Left colon (tissue), 2 donors: ENCODE data around the gene NRG2. TPM values are rescaled to one million over a fixed set of nuclear protein-coding genes. Genes with fewer than 3 reads are reported as not detected.

Experiments
- ATAC-seq: fragments of 200-7000 bp; cut with Tn5 transposase; one replicate; pipeline ENCODE4 v1.9.1; 2020; ENCODE audit warnings: mild to moderate bottlenecking, moderate library complexity
- DNase-seq, 2 donors: peaks; one replicate each; pipeline ENCODE4 v3.0.0-alpha.2; 2020
- intact Hi-C, 2 donors: fragments of 100-400 bp; cut with DNase I in 1 of 2; cut with micrococcal nuclease in 1 of 2; formaldehyde crosslinking; loops; one replicate each; pipeline versions ENCODE4 v1.11.2 to v1.14.0; 2022; cut with DNase I, micrococcal nuclease
- total RNA-seq, 2 donors: library from RNA; stranded (reverse); fragmentation: NEBNext Ultra II Directional; extraction: Animal tissue kit (Norgen Biotek cat#: 25700); gene quantifications; one replicate each; pipeline ENCODE4 v1.2.1, GENCODE V29; 2021
- donor health status: DM: no; HTN: no; CAD: no.
- donor health status: DM: yes; HTN: yes; CAD: no.

Gene NRG2
- total RNA-seq, 2 donors from 2014 or later, result 0.06 to 1.1 TPM

DNA sequence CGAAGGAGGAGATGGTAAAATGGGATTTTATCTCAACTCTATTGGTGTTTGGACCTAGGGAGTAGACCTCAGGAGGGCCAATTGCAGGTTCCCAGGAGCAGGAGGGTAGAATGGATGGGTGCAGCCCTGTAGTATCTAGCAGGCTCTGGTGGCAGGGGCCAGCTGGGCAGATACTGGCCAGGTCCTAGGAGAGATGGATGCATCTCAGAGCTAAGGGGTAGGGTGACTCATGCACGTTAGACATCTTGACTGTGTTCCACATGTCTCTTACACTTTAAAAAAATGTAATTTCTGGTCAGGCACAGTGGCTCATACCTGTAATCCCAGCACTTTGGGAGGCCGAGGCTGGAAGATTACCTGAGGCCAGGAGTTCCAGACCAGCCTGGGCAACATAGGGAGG lies 225.1 kb downstream of the NRG2 start:
- ATAC-seq (no peak), DNase-seq (no peak)
- intact Hi-C loops, result no loop called here

DNA sequence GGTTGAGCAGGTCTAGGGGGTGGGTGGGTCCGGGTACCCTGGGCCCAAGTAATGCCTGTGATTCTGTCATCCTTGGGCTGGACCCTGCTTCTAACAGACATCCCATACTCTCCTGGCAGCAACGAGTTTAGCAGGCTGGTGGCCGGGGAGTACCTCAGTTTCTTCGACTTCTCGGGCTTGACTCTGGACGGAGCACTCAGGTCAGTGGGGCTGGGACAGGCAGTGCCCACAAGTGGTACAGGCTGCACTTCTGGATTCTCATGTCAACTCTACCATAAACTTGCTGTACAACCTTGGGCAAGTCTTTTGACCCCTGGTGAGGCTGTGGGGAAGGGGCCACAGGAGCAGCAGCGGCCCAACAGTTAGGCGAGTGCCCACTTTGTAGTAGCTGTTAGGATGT lies 225.7 kb downstream of the NRG2 start:
- ATAC-seq (no peak), DNase-seq (no peak)
- intact Hi-C loops, result no loop called here

DNA sequence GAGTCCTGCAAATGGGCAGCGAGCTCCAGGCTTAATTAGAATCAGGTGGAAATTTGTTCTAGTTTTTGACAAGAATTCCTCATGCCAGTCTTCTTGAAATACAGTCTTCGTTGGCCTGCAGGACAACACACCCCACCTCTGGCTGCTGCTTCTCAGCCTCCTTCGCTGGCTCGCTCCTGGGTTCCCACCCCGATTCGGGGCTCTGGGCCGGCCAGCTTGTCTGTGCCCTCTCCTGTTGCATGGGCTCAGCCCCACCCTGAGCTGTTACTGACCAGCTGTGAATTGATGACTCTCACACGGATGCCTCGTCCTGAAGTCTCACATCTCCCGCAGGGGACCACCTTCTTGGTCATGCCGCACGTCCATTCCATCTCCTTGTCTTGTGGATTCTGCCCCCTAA lies 226.5 kb downstream of the NRG2 start:
- no peak for DNase-seq
- ATAC-seq, result no peak
- intact Hi-C loops, result no loop called here

DNA sequence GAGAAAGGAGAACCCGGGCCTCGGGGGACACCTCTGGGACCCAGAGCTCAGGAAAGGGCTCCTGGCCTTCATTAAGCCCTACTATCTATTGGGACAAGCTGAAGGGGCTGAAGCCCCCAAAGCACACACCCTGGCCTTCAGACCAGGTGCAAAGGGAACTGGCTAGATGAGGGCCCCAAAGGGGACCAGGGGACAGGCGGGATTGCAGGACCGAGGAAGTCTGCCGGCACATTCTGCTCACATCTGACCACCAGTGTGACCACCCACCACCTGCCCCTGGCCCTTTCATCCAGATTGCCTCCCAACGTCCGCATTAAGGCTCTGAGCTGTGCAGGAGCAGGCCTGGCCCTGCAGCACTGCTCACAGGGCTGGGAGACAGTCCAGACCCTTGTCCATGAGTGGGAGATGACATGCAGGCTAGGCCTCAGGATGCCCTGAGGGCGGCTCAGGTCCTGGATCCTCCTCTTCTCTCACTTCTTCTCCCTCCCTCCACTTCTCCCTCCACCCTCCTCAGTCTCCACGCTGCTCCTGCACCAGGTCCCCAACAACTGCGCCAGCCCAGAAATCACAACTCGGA lies 228.3 kb downstream of the NRG2 start:
- intact Hi-C loops, result no loop called here
- ATAC-seq, result no peak
- DNase-seq, result no peak

DNA sequence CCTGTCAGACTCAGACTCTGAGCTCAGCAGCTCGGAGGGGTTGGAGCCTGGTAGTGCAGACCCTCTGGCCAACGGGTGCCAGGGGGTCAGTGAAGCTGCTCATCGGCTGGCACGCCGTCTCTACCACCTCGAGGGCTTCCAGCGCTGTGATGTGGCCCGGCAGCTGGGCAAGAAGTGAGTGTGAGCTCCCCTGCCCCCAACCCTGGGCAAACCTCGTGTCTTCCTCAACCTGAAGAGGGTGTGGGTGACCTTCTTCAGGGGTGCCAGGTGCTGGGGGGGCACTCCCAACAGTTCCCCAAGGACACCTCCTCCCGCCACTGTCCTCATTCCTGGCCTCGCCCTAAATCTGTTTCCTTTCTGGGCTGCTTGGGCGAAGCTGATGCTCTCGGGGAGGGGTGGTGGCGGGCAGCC lies 228.9 kb downstream of the NRG2 start:
- intact Hi-C loops, result no loop called here
- DNase-seq, result no peak
- ATAC-seq, result no peak

DNA sequence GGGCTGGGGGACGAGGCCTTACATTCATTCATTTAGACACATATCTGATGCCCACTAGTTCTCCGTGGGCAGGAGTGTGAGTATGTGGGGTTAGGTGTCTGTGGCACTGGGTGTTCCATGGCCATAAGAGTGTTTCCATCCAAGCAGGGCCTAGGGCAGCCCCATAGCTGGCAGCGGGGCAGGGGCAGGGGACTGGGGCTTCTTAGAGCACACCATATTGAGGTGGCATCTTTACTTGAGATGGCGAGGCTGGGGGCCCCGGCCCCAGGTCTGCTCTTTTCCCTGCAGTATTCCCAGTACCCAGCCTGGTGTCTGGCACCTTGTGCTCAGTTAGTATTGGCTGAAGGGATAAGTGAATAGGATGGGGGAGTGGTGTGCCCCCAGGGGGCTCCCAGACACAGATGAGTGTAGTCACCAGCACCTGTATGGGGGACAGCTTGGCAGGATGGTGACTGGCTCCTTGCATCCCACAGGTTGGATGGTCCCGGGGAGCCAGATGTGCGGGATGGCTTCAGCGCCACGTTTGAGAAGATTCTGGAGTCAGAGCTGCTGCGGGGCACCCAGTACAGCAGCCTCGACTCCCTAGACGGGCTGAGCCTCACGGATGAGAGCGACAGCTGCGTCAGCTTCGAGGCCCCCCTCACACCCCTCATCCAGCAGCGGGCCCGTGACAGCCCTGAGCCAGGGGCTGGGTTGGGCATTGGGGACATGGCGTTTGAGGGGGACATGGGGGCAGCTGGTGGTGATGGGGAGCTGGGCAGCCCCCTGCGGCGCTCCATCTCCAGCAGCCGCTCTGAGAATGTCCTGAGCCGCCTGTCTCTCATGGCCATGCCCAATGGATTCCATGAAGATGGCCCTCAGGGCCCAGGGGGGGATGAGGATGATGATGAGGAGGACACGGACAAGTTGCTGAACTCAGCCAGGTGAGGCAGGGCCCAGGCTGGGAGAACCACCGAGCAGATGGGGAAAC lies 230.0 kb downstream of the NRG2 start:
- DNase-seq (no peak), ATAC-seq (no peak)
- intact Hi-C loops, result no loop called here

DNA sequence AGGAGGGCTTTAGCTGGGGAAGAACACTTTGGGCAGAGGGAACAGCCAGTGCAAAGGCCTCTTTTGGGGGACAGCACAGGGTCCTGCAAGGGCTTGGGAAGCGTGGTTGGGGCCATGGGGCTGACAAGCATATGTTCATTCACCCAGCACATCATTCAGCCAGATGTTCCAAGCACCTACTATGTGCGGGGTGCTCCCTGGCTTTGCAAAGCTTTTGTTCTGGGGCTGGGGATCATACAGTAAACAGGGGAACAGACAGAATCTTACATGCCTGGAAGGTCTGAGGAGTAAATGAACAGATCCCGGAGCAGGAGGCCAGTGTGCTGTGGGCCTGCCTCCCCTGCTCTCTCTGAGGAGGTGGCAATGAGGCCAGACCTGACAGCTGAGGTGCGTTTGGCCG lies 230.8 kb downstream of the NRG2 start:
- intact Hi-C loops, result no loop called here
- no peak for DNase-seq
- no peak for ATAC-seq

DNA sequence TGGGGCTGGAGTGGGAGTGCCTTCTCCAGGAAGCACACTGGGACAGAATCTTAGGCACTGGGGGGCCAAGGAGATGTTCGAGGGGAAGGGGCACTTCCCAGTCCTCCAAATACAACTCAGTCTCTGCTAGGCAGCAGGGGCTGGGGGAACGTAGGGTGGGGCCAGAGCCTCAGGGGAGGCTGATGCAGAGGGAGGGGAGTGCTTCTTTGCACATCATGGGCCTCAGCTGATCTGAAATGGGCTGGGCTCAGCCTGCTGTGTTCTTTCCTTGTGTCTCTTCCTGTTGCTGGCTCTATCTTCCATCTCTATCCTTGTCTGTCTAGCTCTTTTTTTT lies 231.9 kb downstream of the NRG2 start:
- intact Hi-C loops, result no loop called here
- DNase-seq, result no peak
- ATAC-seq, result no peak

DNA sequence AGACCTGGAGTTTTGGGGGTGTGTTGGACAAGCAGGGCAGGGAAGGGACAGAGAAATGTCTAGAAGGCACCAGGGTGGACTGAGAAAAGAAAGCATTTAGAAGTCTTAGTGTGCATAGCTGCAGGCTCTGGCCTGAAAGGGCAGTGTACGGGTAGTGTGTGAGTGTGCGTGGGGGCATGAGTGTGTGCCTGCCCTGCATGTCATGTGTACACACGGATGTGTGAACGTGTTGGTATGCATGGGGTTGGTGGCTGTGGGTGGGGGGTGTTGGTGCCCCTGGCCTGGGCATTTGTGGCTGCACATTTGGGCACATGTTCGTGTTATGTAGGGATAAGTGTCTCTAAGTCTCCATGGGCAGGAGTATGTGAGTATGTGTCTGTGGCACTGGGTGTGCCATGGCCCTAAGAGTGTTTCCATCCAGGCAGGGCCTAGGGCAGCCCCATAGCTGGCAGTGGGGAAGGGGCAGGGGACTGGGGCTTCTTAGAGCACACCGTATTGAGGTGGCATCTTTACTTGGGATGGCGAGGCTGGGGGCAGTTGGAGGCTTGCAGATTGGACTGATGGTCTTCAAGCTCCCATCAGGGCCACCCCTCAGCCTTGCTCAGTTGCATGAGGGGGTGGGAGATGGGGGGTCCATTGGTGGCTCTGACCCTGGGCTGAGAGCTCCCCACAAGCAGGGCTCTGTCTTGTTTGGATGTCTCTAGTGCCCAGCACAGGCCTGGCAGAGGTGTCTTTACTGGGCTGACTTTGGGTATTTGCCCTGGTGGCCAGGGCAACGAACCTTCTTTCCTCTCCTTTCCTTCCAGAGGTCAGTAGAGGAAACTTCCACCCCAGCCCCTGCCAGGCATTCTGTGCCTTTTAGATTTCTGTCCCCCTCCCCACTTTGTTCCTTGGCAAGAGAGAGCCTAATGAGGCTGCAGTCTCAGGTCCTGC lies 232.5 kb downstream of the NRG2 start:
- DNase-seq, result no peak
- ATAC-seq, result no peak
- intact Hi-C loops, result no loop called here

DNA sequence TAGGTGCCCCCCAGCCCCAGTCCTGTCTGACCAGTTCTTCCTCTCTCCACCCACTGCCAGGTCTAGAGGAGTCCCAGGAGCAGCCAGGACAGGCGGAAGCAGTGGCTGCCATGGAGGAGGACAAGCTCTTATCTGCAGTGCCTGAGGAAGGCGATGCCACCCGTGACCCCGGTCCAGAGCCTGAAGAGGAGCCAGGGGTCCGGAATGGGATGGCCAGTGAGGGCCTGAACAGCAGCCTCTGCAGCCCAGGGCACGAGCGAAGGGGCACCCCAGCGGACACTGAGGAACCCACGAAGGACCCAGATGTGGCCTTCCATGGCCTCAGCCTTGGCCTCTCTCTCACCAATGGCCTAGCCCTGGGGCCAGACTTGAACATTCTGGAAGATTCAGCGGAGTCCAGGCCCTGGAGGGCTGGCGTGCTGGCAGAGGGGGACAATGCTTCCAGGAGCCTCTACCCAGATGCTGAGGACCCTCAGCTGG lies 233.7 kb downstream of the NRG2 start:
- ATAC-seq (no peak), DNase-seq (no peak)
- intact Hi-C loops, result no loop called here

DNA sequence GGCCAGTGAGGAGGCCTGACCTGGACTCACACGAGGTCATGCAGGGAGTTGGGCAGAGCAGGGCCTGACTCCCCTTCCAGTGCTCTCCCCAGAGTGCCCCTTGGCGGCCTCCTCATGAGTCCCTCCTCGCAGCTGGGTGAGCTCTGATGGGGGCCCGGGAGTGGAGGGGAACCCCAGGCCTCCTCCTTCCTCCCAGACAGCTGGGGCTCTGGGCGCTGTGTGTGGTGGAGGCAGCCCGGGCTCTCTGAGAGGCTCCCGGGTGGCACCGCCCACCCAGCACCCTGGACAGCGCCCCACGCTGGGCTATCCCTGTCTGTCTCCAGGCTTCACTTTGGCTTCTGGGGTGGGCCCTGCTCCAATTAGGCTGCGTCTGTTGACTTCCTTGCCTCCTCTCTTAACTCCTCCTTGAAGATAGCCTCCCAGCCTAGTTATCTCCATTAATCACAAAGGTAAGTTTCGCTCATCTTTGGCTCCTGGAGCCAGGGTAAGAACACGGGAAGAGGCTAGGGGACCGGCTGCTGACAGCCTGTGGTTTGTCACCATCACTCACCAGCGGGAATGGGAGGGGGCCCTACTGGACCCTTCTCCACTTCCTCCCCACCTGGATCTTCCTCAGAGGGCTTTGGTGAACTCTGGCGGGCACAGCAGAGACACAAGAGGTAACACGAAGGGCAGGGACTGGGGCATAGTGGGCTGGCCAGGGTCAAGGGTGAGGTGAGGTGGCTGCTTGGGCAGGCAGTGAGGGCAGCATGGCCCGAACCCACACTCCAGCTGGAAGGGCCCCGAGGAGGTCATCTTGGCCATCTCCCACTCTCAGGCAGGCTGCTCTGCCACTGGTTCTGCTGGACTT lies 234.4 kb downstream of the NRG2 start:
- DNase-seq (peak in 1 of 2 donors; percentile 30), ATAC-seq (peak; percentile 51)
- intact Hi-C loops, result no loop called here

DNA sequence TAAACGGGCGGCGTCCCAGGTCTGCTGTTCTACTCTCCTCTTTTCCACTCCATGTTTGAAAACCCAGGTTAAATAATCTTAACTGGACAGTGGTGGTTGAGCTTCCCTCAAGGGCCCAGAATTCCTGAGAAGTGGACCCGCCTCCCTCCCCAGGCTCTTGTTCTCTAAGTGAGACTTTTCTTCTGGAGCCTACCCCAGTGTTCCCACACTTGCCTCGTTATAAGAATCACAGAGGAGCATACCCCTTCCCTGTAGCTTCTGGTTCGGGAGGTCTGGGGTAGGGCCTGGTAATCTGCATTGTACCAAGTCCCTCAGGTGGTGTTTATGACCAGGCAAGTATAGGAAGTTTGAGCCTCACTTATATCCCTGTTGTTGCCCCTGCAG lies 235.5 kb downstream of the NRG2 start:
- ATAC-seq, result no peak
- intact Hi-C loops, result no loop called here
- DNase-seq, result no peak

DNA sequence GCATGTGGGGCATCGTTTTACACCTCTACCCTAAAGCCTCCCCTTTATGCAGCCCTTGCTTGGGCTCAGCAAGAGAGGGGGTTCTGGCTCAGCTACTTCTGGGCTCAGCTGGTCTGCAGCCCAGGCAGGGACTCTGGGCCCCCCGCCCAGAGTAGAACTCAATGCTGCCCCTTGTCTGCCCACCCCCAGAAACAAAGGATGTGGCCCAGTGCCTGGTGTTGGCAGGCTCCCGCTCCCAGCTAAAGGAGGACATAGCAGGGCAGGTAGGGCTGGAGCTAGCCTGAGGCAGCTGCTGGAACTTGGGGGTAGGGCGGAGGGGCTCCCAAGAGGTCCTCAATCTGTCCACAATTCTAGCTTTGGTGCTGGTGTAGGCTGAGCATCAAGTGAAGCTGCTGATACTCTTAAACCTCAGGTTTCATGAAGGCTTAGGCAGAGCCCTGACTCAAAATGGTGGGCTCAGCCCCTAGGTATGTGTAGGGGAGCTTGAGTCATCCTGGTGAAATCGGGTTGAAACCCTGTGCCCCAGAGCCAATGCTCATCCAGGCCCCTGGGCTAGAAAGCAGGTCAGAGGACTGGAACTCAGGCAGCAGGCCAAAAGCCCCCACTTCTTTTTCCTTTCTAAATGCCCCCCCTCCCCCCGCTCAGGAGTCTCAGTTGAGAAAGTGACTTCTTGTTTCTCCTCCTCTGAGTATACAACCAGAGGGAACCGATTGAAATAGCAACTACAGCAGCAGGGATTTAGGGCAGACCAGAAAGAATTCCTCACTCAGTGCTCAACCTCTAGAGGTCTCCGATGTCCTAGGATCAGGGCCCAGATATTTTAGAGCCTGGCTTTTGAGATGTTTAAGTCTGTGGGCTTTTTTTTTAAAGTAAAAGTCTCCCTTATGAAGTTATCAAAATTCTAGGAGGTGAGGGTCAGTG lies 236.1 kb downstream of the NRG2 start:
- ATAC-seq (no peak), DNase-seq (no peak)
- intact Hi-C loops, result no loop called here

DNA sequence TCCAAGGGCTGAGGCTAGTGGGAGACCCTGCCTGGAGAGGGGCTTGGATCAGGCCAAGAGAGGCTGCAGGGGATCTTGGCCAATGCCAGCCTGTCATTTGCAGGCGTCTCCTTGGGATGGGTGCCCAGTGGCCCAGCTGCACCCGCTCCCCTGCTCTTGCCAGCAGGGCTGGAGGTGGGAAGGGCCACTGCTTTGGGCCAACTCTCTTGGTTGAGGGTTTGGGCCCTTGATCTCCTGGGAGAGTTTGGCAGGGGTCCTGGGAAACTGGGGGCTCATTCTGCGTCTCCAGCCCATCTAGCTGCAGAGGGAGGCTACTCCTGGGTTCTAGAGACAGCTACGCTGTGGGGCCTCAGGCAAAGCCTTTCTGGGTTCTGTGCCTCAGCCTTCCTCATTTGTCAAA lies 237.0 kb downstream of the NRG2 start:
- DNase-seq (no peak), ATAC-seq (no peak)
- intact Hi-C loops, result no loop called here

DNA sequence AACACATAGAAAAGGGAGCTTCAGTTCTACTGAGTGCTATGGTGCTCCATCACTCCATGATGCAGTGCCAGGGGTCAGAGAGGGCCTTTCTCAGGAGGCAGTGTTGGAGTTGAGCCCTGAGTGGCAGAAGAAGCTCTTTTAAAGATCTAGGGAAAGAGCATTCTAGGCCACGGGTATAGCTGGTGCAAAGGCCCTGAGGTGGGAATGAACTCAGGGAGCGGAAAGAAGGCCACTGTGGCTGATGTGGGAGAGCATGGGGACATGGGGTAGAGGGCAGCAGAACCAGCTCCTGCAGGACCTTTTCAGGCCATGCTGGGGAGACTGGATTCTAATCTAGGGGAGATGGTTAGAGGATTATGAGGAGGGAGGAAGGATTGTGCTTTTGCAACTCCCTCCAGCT lies 237.6 kb downstream of the NRG2 start:
- ATAC-seq (no peak), DNase-seq (no peak)
- intact Hi-C loops, result no loop called here

DNA sequence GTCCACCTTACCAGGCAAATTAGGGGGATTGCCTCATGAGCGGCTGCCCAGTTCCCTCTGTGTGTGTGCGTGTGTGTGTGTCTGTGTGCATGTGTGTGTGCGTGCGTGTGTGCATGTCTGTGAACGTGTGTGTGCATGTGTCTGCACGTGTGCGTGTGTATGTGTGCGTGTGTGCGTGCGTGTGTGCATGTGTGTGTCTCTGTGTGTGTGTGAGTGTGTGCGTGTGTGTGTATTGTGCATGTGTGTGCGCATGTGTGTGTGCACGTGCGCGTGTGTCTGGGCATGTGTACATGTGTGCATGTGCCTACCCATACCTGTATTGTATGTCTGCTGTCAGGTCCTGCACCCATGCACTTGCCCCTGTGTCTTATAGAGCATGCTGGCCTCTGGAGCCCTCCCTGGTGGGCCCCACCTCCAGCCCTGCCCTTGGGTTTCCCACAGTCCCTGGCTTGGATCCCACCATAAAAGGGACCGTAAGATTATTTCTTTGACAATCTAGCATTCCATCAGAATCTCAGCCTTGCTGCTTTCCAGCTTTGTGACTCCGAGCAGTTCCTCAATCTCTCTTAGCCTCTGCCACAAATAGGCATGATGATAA lies 238.2 kb downstream of the NRG2 start:
- no peak for ATAC-seq
- DNase-seq, result no peak
- intact Hi-C loops, result no loop called here

DNA sequence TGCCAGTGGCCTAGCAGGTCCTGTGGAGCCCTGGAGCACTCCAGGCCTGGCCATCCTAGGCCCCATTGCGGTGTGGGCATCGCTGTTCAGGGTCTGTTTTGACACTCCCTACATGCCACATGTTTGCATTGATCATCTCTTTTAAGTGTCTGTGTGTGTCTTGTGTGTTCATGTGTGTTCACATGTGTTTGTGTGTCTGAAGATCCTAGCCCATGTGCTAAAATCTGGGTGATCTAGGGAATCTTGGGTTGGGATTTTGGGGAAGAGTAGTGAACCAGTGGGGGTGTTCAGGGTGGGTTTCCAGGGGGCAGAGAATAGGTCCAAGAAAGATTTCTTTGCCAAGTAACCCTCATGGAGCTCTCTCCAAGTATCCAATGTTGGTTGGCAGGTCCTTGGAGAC lies 239.1 kb downstream of the NRG2 start:
- intact Hi-C loops, result no loop called here
- DNase-seq (no peak), ATAC-seq (no peak)
